Activated CD4-positive, alpha-beta memory T cell treated with anti-CD3 and anti-CD28 coated beads for 36 hours (primary cell): ENCODE data around the gene PALMD. TPM values are rescaled to one million over a fixed set of nuclear protein-coding genes. Genes with fewer than 3 reads are reported as not detected.

ENCODE experiments used
- CTCF ChIA-PET: fragments of 350-600 bp; sonication (Branson Sonifier 250); formaldehyde crosslinking; loops from one replicate; lab custom pipeline; 2021; ENCODE audit warnings: antibody characterized with exemption, inconsistent platforms; lab: Charles Lee
- POLR2A ChIA-PET: fragments of 350-600 bp; sonication (Branson Sonifier 250); formaldehyde crosslinking; loops from one replicate; lab custom pipeline; 2021; ENCODE audit warnings: antibody characterized with exemption; lab: Charles Lee
- DNase-seq: peaks from one replicate; pipeline ENCODE4 v3.0.0-alpha.2; 2020
- H3K27ac Mint-ChIP-seq: one replicate; pipeline ENCODE4 v1.8.0; 2021; ENCODE audit warnings: mixed read lengths
- H3K27me3 Mint-ChIP-seq: one replicate; pipeline ENCODE4 v1.8.0; 2021; ENCODE audit warnings: mixed read lengths
- H3K36me3 Mint-ChIP-seq: one replicate; pipeline ENCODE4 v1.8.0; 2021; ENCODE audit warnings: mixed read lengths
- H3K4me1 Mint-ChIP-seq: one replicate; pipeline ENCODE4 v1.8.0; 2021; ENCODE audit warnings: low read depth, mixed read lengths
- H3K4me3 Mint-ChIP-seq: one replicate; pipeline ENCODE4 v1.8.0; 2021; ENCODE audit warnings: mild to moderate bottlenecking, mixed read lengths
- H3K9me3 Mint-ChIP-seq: one replicate; pipeline ENCODE4 v1.8.0; 2021; ENCODE audit warnings: mixed read lengths
- intact Hi-C: fragments of 100-400 bp; cut with micrococcal nuclease; formaldehyde crosslinking; loops from one replicate; pipeline ENCODE4 v1.15.1; 2023
- total RNA-seq, 2 experiments: library from RNA; stranded (reverse); gene quantifications; one replicate each; pipeline ENCODE4 v1.2.3, GENCODE V29; 2021

Gene PALMD
- total RNA-seq, 2 experiments from 2014 or later, result not detected

- no peak overlapping the region for H3K4me3 Mint-ChIP-seq
- H3K27ac Mint-ChIP-seq, result no peak overlapping the region
These were observed 6.5 kb upstream of the PALMD start for GRCh38 chr1:99639408-99639807.

GRCh38 chr1:99639945-99640344 lies 6.0 kb upstream of the PALMD start:
- no peak for DNase-seq
- ChIA-PET POLR2A (no interaction called here), CTCF (no interaction called here)
- intact Hi-C loops, result no loop called here
- H3K27me3 Mint-ChIP-seq, result no peaks in the 10 kb centered on the region
- H3K27ac Mint-ChIP-seq, result no peak overlapping the region
- no peaks in the 10 kb centered on the region for H3K36me3 Mint-ChIP-seq
- H3K9me3 Mint-ChIP-seq, result no peaks in the 10 kb centered on the region
- H3K4me3 Mint-ChIP-seq, result no peak overlapping the region
- no peaks in the 10 kb centered on the region for H3K4me1 Mint-ChIP-seq

More at GRCh38 chr1:99639408-99639807, 6.5 kb upstream of the PALMD start:
- CTCF ChIA-PET, result no interaction called here
- no peak for DNase-seq
- POLR2A ChIA-PET, result no interaction called here
- Mint-ChIP-seq H3K27me3 (no peaks in the 10 kb centered on the region), H3K36me3 (no peaks in the 10 kb centered on the region), H3K9me3 (no peaks in the 10 kb centered on the region), H3K4me1 (no peaks in the 10 kb centered on the region)
- intact Hi-C loops, result no loop called here

GRCh38 chr1:99640672-99641071 lies 5.2 kb upstream of the PALMD start:
- POLR2A ChIA-PET, result no interaction called here
- DNase-seq, result no peak
- H3K36me3 Mint-ChIP-seq, result no peaks in the 10 kb centered on the region
- no peaks in the 10 kb centered on the region for H3K9me3 Mint-ChIP-seq
- no peak overlapping the region for H3K27ac Mint-ChIP-seq
- CTCF ChIA-PET, result no interaction called here
- intact Hi-C loops, result no loop called here
- H3K27me3 Mint-ChIP-seq, result peaks cover 3% of the 10 kb centered on the region
- no peaks in the 10 kb centered on the region for H3K4me1 Mint-ChIP-seq
- no peak overlapping the region for H3K4me3 Mint-ChIP-seq

- POLR2A ChIA-PET, result no interaction called here
- Mint-ChIP-seq H3K9me3 (no peaks in the 10 kb centered on the region), H3K36me3 (no peaks in the 10 kb centered on the region), H3K27me3 (peaks cover 6% of the 10 kb centered on the region), H3K27ac (no peak overlapping the region), H3K4me3 (no peak overlapping the region), H3K4me1 (peaks cover 2% of the 10 kb centered on the region)
- intact Hi-C loops, result no loop called here
- DNase-seq, result no peak
- CTCF ChIA-PET, result no interaction called here
These were observed 4.4 kb upstream of the PALMD start for GRCh38 chr1:99641558-99641957.

GRCh38 chr1:99642053-99642452 lies 3.9 kb upstream of the PALMD start:
- intact Hi-C loops, result no loop called here
- H3K4me1 Mint-ChIP-seq, result peaks cover 2% of the 10 kb centered on the region
- H3K27ac Mint-ChIP-seq, result no peak overlapping the region
- no peaks in the 10 kb centered on the region for H3K9me3 Mint-ChIP-seq
- CTCF ChIA-PET, result no interaction called here
- no peak overlapping the region for H3K4me3 Mint-ChIP-seq
- POLR2A ChIA-PET, result no interaction called here
- DNase-seq, result no peak
- peaks cover 6% of the 10 kb centered on the region for H3K27me3 Mint-ChIP-seq
- no peaks in the 10 kb centered on the region for H3K36me3 Mint-ChIP-seq

GRCh38 chr1:99643021-99643779 lies 2.7 kb upstream of the PALMD start:
- no peak for DNase-seq
- ChIA-PET CTCF (no interaction called here), POLR2A (no interaction called here)
- H3K27ac Mint-ChIP-seq, result no peak overlapping the region
- H3K4me3 Mint-ChIP-seq, result no peak overlapping the region
- peaks cover 2% of the 10 kb centered on the region for H3K4me1 Mint-ChIP-seq
- intact Hi-C loops, result no loop called here
- no peaks in the 10 kb centered on the region for H3K9me3 Mint-ChIP-seq
- H3K36me3 Mint-ChIP-seq, result no peaks in the 10 kb centered on the region
- peaks cover 9% of the 10 kb centered on the region for H3K27me3 Mint-ChIP-seq

- no peak for DNase-seq
- POLR2A ChIA-PET, result no interaction called here
- Mint-ChIP-seq H3K9me3 (no peaks in the 10 kb centered on the region), H3K27me3 (peaks cover 11% of the 10 kb centered on the region), H3K27ac (no peak overlapping the region), H3K4me1 (peaks cover 2% of the 10 kb centered on the region), H3K4me3 (no peak overlapping the region), H3K36me3 (no peaks in the 10 kb centered on the region)
- CTCF ChIA-PET, result interaction anchor here (0.9 to 1.5 kb wide), 2 partner anchors 36 to 41 kb away, joined by 3 to 4 read pairs; no protein-coding TSS in a partner anchor
- intact Hi-C loops, result no loop called here
These were observed 1.5 kb upstream of the PALMD start for GRCh38 chr1:99644279-99645004.

- Mint-ChIP-seq H3K4me3 (no peak overlapping the region), H3K4me1 (peaks cover 2% of the 10 kb centered on the region), H3K36me3 (no peaks in the 10 kb centered on the region), H3K9me3 (no peaks in the 10 kb centered on the region), H3K27me3 (peaks cover 11% of the 10 kb centered on the region), H3K27ac (no peak overlapping the region)
- POLR2A ChIA-PET, result no interaction called here
- intact Hi-C loops, result no loop called here
- CTCF ChIA-PET, result interaction anchor here (0.9 to 1.5 kb wide), 2 partner anchors 35 to 40 kb away, joined by 3 to 4 read pairs; no protein-coding TSS in a partner anchor
- no peak for DNase-seq
These were observed 710 bp upstream of the PALMD start for GRCh38 chr1:99645203-99645602.

GRCh38 chr1:99646868-99647267 lies 955 bp downstream of the PALMD start:
- H3K9me3 Mint-ChIP-seq, result no peaks in the 10 kb centered on the region
- H3K36me3 Mint-ChIP-seq, result no peaks in the 10 kb centered on the region
- no peak overlapping the region for H3K27ac Mint-ChIP-seq
- POLR2A ChIA-PET, result no interaction called here
- peaks cover 11% of the 10 kb centered on the region for H3K27me3 Mint-ChIP-seq
- H3K4me3 Mint-ChIP-seq, result no peak overlapping the region
- intact Hi-C loops, result no loop called here
- DNase-seq, result no peak
- H3K4me1 Mint-ChIP-seq, result peaks cover 2% of the 10 kb centered on the region
- CTCF ChIA-PET, result interaction anchor here (1.1 kb wide), 1 partner anchor 466 kb away, joined by 3 read pairs; no protein-coding TSS in a partner anchor

GRCh38 chr1:99647490-99647889 lies 1.6 kb downstream of the PALMD start:
- ChIA-PET CTCF (interaction anchor here (1.1 kb wide), 1 partner anchor 466 kb away, joined by 3 read pairs; no protein-coding TSS in a partner anchor), POLR2A (no interaction called here)
- no peak overlapping the region for H3K4me3 Mint-ChIP-seq
- peaks cover 11% of the 10 kb centered on the region for H3K27me3 Mint-ChIP-seq
- no peaks in the 10 kb centered on the region for H3K36me3 Mint-ChIP-seq
- intact Hi-C loops, result no loop called here
- H3K27ac Mint-ChIP-seq, result no peak overlapping the region
- no peaks in the 10 kb centered on the region for H3K9me3 Mint-ChIP-seq
- peaks cover 2% of the 10 kb centered on the region for H3K4me1 Mint-ChIP-seq
- DNase-seq, result no peak

GRCh38 chr1:99648107-99648506 lies 2.2 kb downstream of the PALMD start:
- Mint-ChIP-seq H3K4me1 (peaks cover 2% of the 10 kb centered on the region), H3K4me3 (no peak overlapping the region), H3K36me3 (no peaks in the 10 kb centered on the region), H3K27ac (no peak overlapping the region), H3K27me3 (peaks cover 11% of the 10 kb centered on the region), H3K9me3 (no peaks in the 10 kb centered on the region)
- POLR2A ChIA-PET, result no interaction called here
- intact Hi-C loops, result no loop called here
- no peak for DNase-seq
- CTCF ChIA-PET, result no interaction called here

GRCh38 chr1:99650030-99650429 lies 4.1 kb downstream of the PALMD start:
- CTCF ChIA-PET, result no interaction called here
- intact Hi-C loops, result no loop called here

More at GRCh38 chr1:99650030-99650429, 4.1 kb downstream of the PALMD start:
- Mint-ChIP-seq H3K4me1 (peaks cover 2% of the 10 kb centered on the region), H3K27ac (no peak overlapping the region), H3K9me3 (no peaks in the 10 kb centered on the region), H3K27me3 (peaks cover 14% of the 10 kb centered on the region), H3K36me3 (no peaks in the 10 kb centered on the region), H3K4me3 (no peak overlapping the region)
- DNase-seq, result no peak
- POLR2A ChIA-PET, result no interaction called here
